GOT3 (cell line): ENCODE measurements around the gene AKR1C1.
"Not testable (repeated sequence)": the region's sequence is repeated elsewhere in the genome, so short reads cannot be mapped to it uniquely, and the experiment has no call there.

ENCODE experiments used
- DNase-seq: peaks from one replicate; lab custom pipeline; 2025; ENCODE audit warnings: mixed read lengths; lab: John Stamatoyannopoulos, UW

The AKR1C1 gene

DNA sequence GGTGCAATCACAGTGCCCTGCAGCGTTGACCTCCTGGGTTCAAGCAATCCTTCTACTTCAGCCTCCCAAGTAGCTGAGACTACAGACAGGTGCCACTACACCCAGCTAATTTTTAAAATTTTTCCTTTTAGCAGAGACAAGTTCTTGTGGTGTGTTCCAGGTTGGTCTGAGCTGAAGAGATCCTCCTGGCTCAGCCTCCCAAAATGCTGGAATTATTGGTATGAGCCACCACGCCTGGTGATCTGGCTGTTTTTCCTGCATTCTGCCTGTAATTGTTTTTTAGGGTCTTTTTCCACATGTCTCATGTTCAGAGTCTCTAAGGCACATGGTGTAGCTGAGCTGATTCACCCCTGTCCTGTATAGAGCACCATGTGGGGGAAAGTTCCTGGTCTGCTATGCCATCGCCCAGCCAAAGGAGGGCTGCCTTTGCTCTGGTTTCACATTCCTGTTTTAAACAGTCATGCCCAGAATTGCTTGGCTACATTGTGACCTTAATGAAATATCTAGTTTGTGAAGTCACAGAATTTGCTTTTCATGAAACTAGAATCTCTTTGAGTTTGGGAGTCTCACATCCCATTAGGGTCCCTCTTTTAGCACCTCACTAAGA, 55.6 kb downstream of the AKR1C1 start:
- not testable (repeated sequence) for DNase-seq

DNA sequence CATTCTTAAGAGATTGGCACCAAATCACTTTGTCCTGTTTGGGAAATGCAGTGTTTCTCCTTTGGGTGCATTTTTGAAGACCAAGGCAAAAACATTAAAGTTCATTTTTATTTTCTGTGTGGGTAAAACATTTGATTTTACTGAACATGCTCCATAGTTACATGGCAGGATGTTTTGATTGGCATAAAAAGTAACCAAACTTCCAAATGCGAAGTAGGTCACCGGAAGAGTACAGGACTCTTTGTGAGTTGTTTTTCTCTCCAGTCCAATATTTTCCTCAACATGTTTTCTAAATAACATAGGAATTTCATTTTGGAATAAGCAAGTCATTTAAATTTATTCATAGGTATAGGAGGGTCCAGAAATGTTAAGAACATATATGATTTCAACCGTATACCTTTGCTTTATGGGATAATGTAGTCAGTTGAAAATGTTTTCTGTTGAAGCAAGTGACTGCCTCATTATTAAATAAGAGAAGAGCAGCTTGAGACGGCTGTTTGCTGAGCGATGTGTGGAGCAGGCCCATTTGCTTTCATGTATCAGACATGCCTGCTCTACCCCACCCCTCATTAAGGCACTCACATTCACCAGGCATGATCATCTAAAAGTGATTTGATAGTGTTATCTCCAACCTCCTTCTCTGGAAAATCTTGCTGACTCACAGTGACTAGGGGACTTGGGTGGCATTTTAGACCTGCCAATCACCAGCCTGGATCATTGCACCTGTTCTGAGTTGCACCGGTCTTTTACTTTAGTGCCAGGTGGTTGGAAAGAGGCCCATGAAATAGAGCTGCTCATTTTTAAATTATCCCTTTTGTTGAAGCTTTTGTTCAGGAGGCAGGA, 56.8 kb downstream of the AKR1C1 start:
- DNase-seq, result not testable (repeated sequence)

DNA sequence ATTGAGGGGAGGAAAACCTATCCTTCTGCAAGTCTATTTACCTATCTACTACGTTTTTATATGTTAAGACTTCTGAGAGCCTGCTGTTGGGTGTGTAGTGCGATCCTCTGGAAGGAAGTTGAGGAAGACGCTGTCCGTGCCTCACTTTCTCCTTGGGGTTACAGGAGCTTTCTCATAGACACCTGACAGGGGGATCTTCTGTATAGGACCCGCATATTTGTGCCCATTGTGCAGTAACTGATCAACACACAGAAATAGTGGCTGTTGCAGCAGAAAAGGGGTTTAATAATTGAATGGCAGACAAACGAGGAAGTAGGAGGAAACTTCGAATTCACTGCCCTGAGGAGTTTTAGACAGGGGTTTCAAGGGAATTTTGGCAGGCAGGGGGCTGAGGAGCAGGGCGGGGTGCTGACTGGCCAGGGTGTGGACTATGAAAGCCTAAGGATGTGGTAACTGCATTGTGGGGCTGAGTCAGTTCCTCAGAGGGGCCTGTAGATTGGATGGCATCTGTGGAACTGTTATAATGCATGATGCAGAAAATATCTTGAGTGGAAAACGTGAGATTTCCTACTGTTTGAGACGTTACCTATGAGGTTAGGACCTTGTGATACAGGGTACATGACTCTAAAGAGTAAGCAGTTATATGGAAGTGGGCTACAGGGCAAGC, 58.5 kb downstream of the AKR1C1 start:
- DNase-seq, result not testable (repeated sequence)

DNA sequence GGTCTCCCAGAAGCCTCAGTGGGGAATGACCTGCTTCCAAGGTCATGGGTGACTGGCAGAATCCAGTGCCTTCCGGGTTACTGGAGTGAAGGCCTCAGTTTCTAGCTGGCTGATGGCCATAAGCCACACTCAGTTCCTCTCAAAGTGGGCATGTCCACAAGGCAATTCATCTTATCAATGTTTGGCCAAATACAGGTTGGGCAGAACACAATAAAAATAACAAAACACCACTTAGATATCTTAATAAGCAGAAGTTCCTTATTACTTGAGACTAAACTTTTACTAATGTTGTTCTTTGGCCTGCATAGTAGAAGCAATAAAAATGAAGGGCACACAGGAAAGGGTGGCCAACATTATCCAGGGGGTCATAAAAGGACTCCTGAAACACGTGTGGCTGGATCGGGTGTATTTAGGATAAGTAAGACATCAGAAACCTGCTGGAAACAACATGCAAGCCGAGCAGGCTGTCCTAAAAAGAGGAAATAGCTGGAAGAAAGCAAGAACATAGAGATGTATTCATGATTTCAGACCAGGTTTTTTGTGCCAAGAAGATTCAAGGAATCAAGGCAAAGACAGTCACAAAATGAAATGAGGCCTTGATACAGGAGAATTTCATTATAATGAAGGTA, 60.1 kb downstream of the AKR1C1 start:
- DNase-seq, result no peak

DNA sequence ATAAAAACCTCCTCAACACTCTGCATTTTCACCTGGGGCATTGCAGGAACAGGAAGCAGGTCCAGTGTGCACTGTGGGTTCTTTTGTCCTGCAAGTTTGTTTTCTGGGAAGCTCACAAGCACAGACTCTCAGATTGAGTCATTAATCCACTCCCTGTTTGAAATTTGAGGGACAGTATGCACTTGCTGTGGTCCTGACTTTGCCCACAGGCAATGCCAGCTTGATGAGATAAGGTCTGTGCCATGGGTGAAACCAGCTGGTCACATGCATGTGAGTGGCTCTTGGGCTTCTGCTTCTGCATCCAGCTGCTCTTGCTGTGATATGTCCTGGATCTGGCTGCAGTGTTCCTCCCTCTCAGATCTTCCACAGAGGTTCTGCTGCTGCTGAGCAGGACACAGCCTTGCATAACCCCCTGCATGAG, 62.3 kb downstream of the AKR1C1 start:
- not testable (repeated sequence) for DNase-seq

DNA sequence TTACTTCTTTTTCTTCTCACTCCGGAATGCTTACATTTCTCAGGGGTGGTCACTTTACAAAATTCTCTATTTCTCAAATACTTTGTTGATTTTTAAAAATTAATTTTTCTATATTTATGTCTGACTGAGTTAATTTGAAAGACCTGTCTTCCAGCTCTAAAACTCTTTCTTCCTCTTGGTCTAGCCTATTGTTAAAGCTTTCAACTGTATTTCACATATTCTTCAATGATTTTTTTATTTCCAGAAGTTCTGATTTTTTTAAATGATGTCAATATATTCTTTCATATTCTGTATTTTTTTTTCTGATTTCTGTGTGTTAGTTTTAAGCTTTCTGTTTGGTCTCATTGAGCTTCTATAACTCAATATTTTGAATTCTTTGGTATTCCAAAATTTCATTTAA, 67.8 kb downstream of the AKR1C1 start:
- no peak for DNase-seq

DNA sequence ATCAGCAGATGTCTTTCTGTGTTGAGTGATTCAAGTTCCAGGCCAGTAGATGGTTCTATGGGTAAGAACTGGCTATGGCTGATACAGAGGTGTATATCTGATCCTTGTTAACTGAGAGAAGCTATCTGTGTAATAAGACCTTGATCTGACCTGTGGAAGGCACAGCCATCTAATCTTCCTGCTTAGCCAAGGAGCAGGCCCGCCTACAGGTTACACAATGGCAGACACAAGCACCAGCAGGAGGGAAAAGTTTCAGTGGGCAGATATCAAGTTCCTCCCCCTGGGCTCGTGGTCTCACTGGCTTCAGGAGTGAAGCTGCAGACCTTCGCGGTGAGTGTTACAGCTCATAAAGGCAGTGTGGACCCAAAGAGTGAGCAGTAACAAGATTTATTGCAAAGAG, 68.4 kb downstream of the AKR1C1 start:
- not testable (repeated sequence) for DNase-seq

DNA sequence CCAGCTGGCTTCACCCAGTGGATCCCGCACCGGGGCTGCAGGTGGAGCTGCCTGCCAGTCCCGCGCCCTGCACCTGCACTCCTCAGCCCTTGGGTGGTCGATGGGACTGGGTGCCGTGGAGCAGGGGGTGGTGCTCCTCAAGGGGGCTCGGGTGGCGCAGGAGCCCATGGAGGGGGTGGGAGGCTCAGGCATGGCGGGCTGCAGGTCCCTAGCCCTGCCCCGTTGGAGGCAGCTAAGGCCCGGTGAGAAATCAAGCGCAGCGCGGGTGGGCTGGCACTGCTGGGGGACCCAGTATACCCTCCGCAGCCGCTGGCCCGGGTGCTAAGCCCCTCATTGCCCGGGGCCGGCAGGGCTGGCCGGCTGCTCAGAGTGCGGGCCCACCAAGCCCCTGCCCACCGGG, 69.2 kb downstream of the AKR1C1 start:
- not testable (repeated sequence) for DNase-seq
